Cardiac muscle cell (in vitro differentiated cells and primary cell): Measurements from ENCODE around the gene UBE2E1. TPM values are rescaled to one million over a fixed set of nuclear protein-coding genes. Genes with fewer than 3 reads are reported as not detected.

Experiments
- DNase-seq, 2 donors: peaks; one replicate each; pipeline versions ENCODE4 v3.0.0 to v3.0.0-alpha.2; 2010 to 2017; ENCODE audit warnings: low read depth in 1 of 2, low spot score in 1 of 2
- H3K27ac ChIP-seq: fragments of 200-600 bp; sonication (generic); 2 replicates; pipeline ENCODE4 v1.5.1; 2016
- H3K27me3 ChIP-seq: fragments of 200-600 bp; sonication (generic); 2 replicates; pipeline ENCODE4 v1.6.0; 2016; ENCODE audit warnings: control low read depth
- H3K36me3 ChIP-seq: fragments of 200-600 bp; sonication (generic); 2 replicates; pipeline ENCODE4 v1.5.1; 2016; ENCODE audit warnings: control low read depth
- H3K4me1 ChIP-seq: fragments of 200-600 bp; sonication (generic); 2 replicates; pipeline ENCODE4 v1.8.1; 2017; ENCODE audit warnings: low read depth, mild to moderate bottlenecking, mixed run types
- H3K4me3 ChIP-seq: fragments of 200-600 bp; sonication (generic); 2 replicates; pipeline ENCODE4 v1.5.1; 2016; ENCODE audit warnings: mild to moderate bottlenecking
- H3K9me3 ChIP-seq: fragments of 200-600 bp; sonication (generic); 2 replicates; pipeline ENCODE4 v1.5.1; 2017; ENCODE audit warnings: low read depth, mild to moderate bottlenecking, control low read depth
- CTCF ChIP-seq: IDR thresholded peaks from 2 replicates; pipeline ENCODE4 v1.5.1; 2012; ENCODE audit warnings: low read depth, mild to moderate bottlenecking, low read length
- polyA plus RNA-seq: library from polyadenylated mRNA; unstranded; fragments of >200 nt; fragmentation: Nextera tagmentation; extraction: Ambion mirVana; gene quantifications from 2 replicates; pipeline ENCODE4 v1.2.1, GENCODE V29; 2016
- total RNA-seq: library from RNA; depleted of rRNA; stranded (reverse); fragments of >200 nt; gene quantifications from 2 replicates; pipeline ENCODE4 v1.2.3, GENCODE V29; 2016

Gene UBE2E1
- total and polyA plus RNA-seq, 2 experiments from 2014 or later: 33.5 to 198 TPM

GRCh38 chr3:23761440-23761896 is 44.3 kb upstream of the UBE2E1 start:
- peak; percentile 49 to 74 for DNase-seq
- H3K4me1 ChIP-seq: peaks cover 27% of the 10 kb centered on the region

GRCh38 chr3:23762214-23762613 is 43.5 kb upstream of the UBE2E1 start:
- H3K9me3 ChIP-seq: no peaks in the 10 kb centered on the region
- H3K4me1 ChIP-seq: peaks cover 27% of the 10 kb centered on the region
- no peak for DNase-seq
- no peak overlapping the region for H3K27ac ChIP-seq
- TF ChIP-seq CTCF: no peak
- H3K36me3 ChIP-seq: no peaks in the 10 kb centered on the region
- no peak overlapping the region for H3K4me3 ChIP-seq
- no peaks in the 10 kb centered on the region for H3K27me3 ChIP-seq

More at GRCh38 chr3:23761440-23761896, 44.3 kb upstream of the UBE2E1 start:
- TF ChIP-seq CTCF: peak; percentile 54
- Histone ChIP-seq H3K27ac (no peak overlapping the region), H3K36me3 (no peaks in the 10 kb centered on the region), H3K9me3 (no peaks in the 10 kb centered on the region), H3K4me3 (no peak overlapping the region), H3K27me3 (no peaks in the 10 kb centered on the region)

- H3K27ac ChIP-seq: peak overlapping the region; percentile 81
- DNase-seq: peak; percentile 62 to 68
Observed at GRCh38 chr3:23762759-23763477, 42.8 kb upstream of the UBE2E1 start.

GRCh38 chr3:23764407-23764806 is 41.3 kb upstream of the UBE2E1 start:
- TF ChIP-seq CTCF: no peak
- H3K9me3 ChIP-seq: no peaks in the 10 kb centered on the region
- no peaks in the 10 kb centered on the region for H3K36me3 ChIP-seq

More at GRCh38 chr3:23762759-23763477, 42.8 kb upstream of the UBE2E1 start:
- peaks cover 27% of the 10 kb centered on the region for H3K4me1 ChIP-seq
- no peaks in the 10 kb centered on the region for H3K36me3 ChIP-seq
- H3K27me3 ChIP-seq: no peaks in the 10 kb centered on the region
- no peak for TF ChIP-seq CTCF
- no peak overlapping the region for H3K4me3 ChIP-seq
- no peaks in the 10 kb centered on the region for H3K9me3 ChIP-seq

GRCh38 chr3:23767546-23767945 is 38.2 kb upstream of the UBE2E1 start:
- H3K27ac ChIP-seq: no peak overlapping the region
- DNase-seq: no peak
- no peaks in the 10 kb centered on the region for H3K9me3 ChIP-seq
- TF ChIP-seq CTCF: no peak
- H3K36me3 ChIP-seq: no peaks in the 10 kb centered on the region
- H3K27me3 ChIP-seq: no peaks in the 10 kb centered on the region
- no peak overlapping the region for H3K4me3 ChIP-seq
- H3K4me1 ChIP-seq: peaks cover 11% of the 10 kb centered on the region

More at GRCh38 chr3:23764407-23764806, 41.3 kb upstream of the UBE2E1 start:
- H3K4me3 ChIP-seq: no peak overlapping the region
- H3K27ac ChIP-seq: no peak overlapping the region
- H3K27me3 ChIP-seq: no peaks in the 10 kb centered on the region
- DNase-seq: no peak
- peaks cover 27% of the 10 kb centered on the region for H3K4me1 ChIP-seq
